Mucosa of descending colon (tissue), 3 donors: ENCODE data around the gene BMERB1. TPM values are rescaled to one million over a fixed set of nuclear protein-coding genes. Genes with fewer than 3 reads are reported as not detected.

ENCODE experiments used
- ATAC-seq: fragments of 200-7000 bp; cut with Tn5 transposase; one replicate; pipeline ENCODE4 v1.9.1; 2020; ENCODE audit warnings: mild to moderate bottlenecking, moderate library complexity
- DNase-seq, 3 donors: peaks; one replicate each; pipeline ENCODE4 v3.0.0-alpha.2; 2020
- H3K36me3 ChIP-seq: fragments of 200-600 bp; one replicate; pipeline ENCODE4 v1.8.0; 2021; ENCODE audit warnings: low read depth, mild to moderate bottlenecking
- H3K4me1 ChIP-seq: fragments of 200-600 bp; one replicate; pipeline ENCODE4 v1.8.0; 2021; ENCODE audit warnings: low read depth, mild to moderate bottlenecking
- H3K4me3 ChIP-seq: fragments of 200-600 bp; one replicate; pipeline ENCODE4 v1.8.0; 2021; ENCODE audit warnings: mild to moderate bottlenecking
- H3K9me3 ChIP-seq: fragments of 200-600 bp; one replicate; pipeline ENCODE4 v1.8.0; 2021; ENCODE audit warnings: mild to moderate bottlenecking
- intact Hi-C, 2 donors: fragments of 100-400 bp; cut with DNase I in 1 of 2; cut with micrococcal nuclease in 1 of 2; formaldehyde crosslinking; loops; one replicate each; pipeline versions ENCODE4 v1.11.0 to v1.11.1; 2022; cut with DNase I, micrococcal nuclease
- total RNA-seq, 3 donors: library from RNA; stranded (reverse); fragmentation: NEBNext Ultra II Directional in 2 of 3; extraction: Animal tissue kit (Norgen Biotek cat#: 25700) in 2 of 3; gene quantifications; one replicate each; pipeline versions ENCODE4 v1.2.1 to v1.2.4, GENCODE V29; 2021 to 2023
- TF ChIP-seq, protein P1 (sequence below): fragments of 200-600 bp; IDR thresholded peaks from one replicate; pipeline ENCODE4 v1.8.0; 2022; ENCODE audit warnings: antibody characterized with exemption, mild to moderate bottlenecking
- donor health status: DM: no; HTN: no; CAD: no; lungs with moderate emphysema.
- donor health status: DM: no; HTN: no; CAD: no.
- donor health status: DM: no; HTN: yes; CAD: no.

The BMERB1 gene
- total RNA-seq, 3 donors from 2014 or later, result 5.4 to 54.3 (median 9.1) TPM

DNA sequence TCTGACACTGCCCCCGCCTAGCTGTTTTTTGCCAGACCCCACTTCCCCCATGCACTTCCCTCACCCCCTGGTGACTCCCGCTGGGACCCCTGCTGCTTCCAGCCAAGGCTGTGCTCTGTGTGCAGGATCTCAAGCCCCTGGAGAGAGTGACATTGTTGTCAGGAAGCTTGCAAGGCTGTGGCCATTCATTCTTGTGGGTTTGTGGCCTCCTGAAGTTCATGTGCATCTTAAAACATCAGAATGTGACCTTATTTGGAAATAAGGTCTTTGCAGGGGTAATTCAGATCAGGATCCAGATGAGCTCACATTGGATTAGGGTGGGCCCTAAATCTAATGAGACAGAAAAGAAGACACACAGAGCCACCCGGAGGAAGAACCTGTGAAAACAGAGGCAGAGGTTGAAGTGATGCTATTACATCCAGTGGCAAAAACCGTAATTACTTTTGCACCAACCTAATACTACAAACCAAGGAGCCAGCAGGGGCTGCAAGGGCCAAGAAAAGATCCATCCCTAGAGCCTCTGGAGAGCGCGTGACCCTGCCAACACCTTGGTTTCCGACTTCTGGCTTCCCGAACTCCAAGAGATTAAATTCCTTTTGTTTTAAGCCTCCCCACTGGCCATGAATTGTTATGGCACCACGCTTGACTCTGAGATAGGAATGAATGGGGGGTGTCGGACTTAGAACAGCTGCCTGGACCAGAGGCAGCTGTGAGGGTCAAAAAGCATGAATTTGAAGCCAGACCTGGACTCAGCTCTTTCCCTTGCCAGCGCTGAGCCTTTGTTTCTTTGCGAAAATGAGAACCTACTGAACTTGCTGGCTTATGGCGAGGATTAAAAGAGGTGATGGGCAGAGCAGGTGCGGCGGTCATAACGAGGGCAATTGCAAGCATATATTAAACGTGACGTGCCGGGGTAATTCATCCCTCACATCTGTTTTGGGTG lies 75.5 kb downstream of the BMERB1 start:
- ATAC-seq (no peak), DNase-seq (no peak)
- H3K4me1 ChIP-seq, result no peaks in the 10 kb centered on the region
- TF ChIP-seq, protein P1, sequence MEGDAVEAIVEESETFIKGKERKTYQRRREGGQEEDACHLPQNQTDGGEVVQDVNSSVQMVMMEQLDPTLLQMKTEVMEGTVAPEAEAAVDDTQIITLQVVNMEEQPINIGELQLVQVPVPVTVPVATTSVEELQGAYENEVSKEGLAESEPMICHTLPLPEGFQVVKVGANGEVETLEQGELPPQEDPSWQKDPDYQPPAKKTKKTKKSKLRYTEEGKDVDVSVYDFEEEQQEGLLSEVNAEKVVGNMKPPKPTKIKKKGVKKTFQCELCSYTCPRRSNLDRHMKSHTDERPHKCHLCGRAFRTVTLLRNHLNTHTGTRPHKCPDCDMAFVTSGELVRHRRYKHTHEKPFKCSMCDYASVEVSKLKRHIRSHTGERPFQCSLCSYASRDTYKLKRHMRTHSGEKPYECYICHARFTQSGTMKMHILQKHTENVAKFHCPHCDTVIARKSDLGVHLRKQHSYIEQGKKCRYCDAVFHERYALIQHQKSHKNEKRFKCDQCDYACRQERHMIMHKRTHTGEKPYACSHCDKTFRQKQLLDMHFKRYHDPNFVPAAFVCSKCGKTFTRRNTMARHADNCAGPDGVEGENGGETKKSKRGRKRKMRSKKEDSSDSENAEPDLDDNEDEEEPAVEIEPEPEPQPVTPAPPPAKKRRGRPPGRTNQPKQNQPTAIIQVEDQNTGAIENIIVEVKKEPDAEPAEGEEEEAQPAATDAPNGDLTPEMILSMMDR, result no peak
- no peaks in the 10 kb centered on the region for H3K9me3 ChIP-seq
- H3K4me3 ChIP-seq, result no peak overlapping the region
- intact Hi-C loops, result no loop called here
- H3K36me3 ChIP-seq, result no peaks in the 10 kb centered on the region

GRCh38 chr16:15510992-15511391 lies 76.6 kb downstream of the BMERB1 start:
- Histone ChIP-seq H3K36me3 (no peaks in the 10 kb centered on the region), H3K4me3 (no peak overlapping the region), H3K9me3 (no peaks in the 10 kb centered on the region), H3K4me1 (no peaks in the 10 kb centered on the region)
- no peak for ATAC-seq
- TF ChIP-seq, protein P1, result no peak
- DNase-seq, result no peak
- intact Hi-C loops, result no loop called here

- H3K9me3 ChIP-seq, result no peaks in the 10 kb centered on the region
- ATAC-seq (no peak), DNase-seq (no peak)
- H3K4me1 ChIP-seq, result no peaks in the 10 kb centered on the region
- TF ChIP-seq, protein P1, result no peak
- no peak overlapping the region for H3K4me3 ChIP-seq
- no peaks in the 10 kb centered on the region for H3K36me3 ChIP-seq
- intact Hi-C loops, result no loop called here
Measured at GRCh38 chr16:15511759-15512487, 77.5 kb downstream of the BMERB1 start.

DNA sequence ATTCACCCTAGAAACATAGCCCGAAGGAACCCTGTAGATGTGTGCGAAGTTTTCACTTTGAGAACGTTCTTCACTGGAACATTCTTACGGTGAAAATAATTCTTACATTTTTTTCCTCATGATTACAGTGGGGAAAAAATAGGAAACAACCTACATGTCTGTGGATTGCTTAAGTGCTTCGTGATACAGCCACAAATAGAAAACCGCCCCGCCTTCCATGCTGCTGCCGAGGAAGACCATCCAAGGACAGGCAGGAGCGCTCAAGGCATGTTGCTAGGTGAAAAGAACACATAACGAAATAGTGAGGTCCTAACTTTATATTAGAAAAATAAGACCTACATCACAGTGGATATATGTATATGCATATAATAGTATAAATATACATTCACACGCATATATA lies 78.8 kb downstream of the BMERB1 start:
- no peak overlapping the region for H3K4me3 ChIP-seq
- intact Hi-C loops, result no loop called here
- ATAC-seq (no peak), DNase-seq (no peak)
- TF ChIP-seq, protein P1, result no peak
- H3K4me1 ChIP-seq, result no peaks in the 10 kb centered on the region
- no peaks in the 10 kb centered on the region for H3K9me3 ChIP-seq
- H3K36me3 ChIP-seq, result no peaks in the 10 kb centered on the region

DNA sequence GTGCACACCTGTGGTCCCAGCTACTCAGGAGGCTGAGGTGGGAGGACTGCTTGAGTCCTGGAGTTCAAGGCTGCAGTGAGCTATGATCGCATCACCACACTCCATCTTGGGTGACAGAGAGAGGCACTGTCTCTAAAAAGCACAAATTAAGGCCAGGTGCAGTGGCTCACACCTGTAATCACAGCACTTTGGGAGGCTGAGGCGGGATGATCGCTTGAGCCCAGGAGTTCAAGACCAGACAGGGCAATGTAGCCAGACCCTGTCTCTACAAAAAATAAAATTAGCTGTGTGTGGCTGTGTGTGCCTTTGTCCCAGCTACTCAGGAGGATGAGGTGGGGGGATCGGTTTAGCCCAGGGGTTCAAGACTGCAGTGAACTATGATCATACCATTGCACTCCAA lies 81.6 kb downstream of the BMERB1 start:
- intact Hi-C loops, result no loop called here
- no peaks in the 10 kb centered on the region for H3K9me3 ChIP-seq
- no peaks in the 10 kb centered on the region for H3K4me1 ChIP-seq
- TF ChIP-seq, protein P1, result no peak
- no peak overlapping the region for H3K4me3 ChIP-seq
- no peaks in the 10 kb centered on the region for H3K36me3 ChIP-seq
- DNase-seq, result no peak
- no peak for ATAC-seq
